Common myeloid progenitor, CD34-positive (primary cell): ENCODE data around the gene NABP1.

ENCODE experiments used
- CTCF ChIA-PET: fragments of 350-600 bp; sonication (Branson Sonifier 250); formaldehyde crosslinking; loops from one replicate; lab custom pipeline; 2021; ENCODE audit warnings: antibody characterized with exemption; lab: Charles Lee
- POLR2A ChIA-PET: fragments of 350-600 bp; sonication (Branson Sonifier 250); formaldehyde crosslinking; loops from one replicate; lab custom pipeline; 2021; ENCODE audit warnings: antibody characterized with exemption; lab: Charles Lee
- DNase-seq, 3 donors: peaks; one replicate each; pipeline versions ENCODE4 v3.0.0 to v3.0.0-alpha.2; 2013
- H3K27ac ChIP-seq, 2 experiments: 1 replicate in 1 of 2; 2 replicates in 1 of 2; pipeline ENCODE4 v1.7.0; 2013; ENCODE audit warnings: inconsistent platforms in 2 of 2, low read length in 2 of 2, mild to moderate bottlenecking in 2 of 2, low read depth in 1 of 2, moderate library complexity in 1 of 2; ENCODE audit not compliant: severe bottlenecking in 2 of 2, insufficient read depth in 1 of 2, poor library complexity in 1 of 2
- H3K27me3 ChIP-seq, 5 experiments: replicated peaks in 2 of 5; 1 replicate in 3 of 5; 2 replicates in 2 of 5; pipeline versions ENCODE4 v1.6.1 to v1.7.0; 2013; ENCODE audit warnings: low read length in 4 of 5, mild to moderate bottlenecking in 2 of 5, moderate library complexity in 2 of 5, inconsistent platforms in 1 of 5; ENCODE audit not compliant: insufficient read depth in 5 of 5, control insufficient read depth in 4 of 5
- H3K36me3 ChIP-seq, 4 experiments: 1 replicate in 2 of 4; 2 replicates in 2 of 4; pipeline versions ENCODE4 v1.6.1 to v1.7.0; 2013; ENCODE audit warnings: low read length in 3 of 4, control low read depth in 1 of 4, mild to moderate bottlenecking in 1 of 4; ENCODE audit not compliant: control insufficient read depth in 4 of 4, insufficient read depth in 4 of 4
- H3K4me1 ChIP-seq, 4 experiments: 1 replicate in 3 of 4; 2 replicates in 1 of 4; pipeline versions ENCODE4 v1.6.1 to v1.7.1; 2013; ENCODE audit warnings: low read length in 3 of 4, mild to moderate bottlenecking in 3 of 4, control low read depth in 1 of 4, inconsistent platforms in 1 of 4, moderate library complexity in 1 of 4; ENCODE audit not compliant: control insufficient read depth in 4 of 4, insufficient read depth in 4 of 4; ENCODE audit errors: control extremely low read depth in 1 of 4
- H3K4me3 ChIP-seq, 7 experiments: 1 replicate in 4 of 7; 2 replicates in 3 of 7; pipeline versions ENCODE4 v1.5.1 to v1.7.0; 2013; ENCODE audit warnings: mild to moderate bottlenecking in 7 of 7, low read length in 6 of 7, moderate library complexity in 6 of 7, inconsistent platforms in 2 of 7, low read depth in 2 of 7, control low read depth in 1 of 7; ENCODE audit not compliant: insufficient read depth in 4 of 7, control insufficient read depth in 1 of 7; ENCODE audit errors: extremely low read depth in 1 of 7
- H3K9me3 ChIP-seq, 5 experiments: 1 replicate in 4 of 5; 2 replicates in 1 of 5; pipeline versions ENCODE4 v1.6.1 to v1.7.1; 2013; ENCODE audit warnings: low read length in 4 of 5, mild to moderate bottlenecking in 2 of 5, inconsistent platforms in 1 of 5, low read depth in 1 of 5, moderate library complexity in 1 of 5; ENCODE audit not compliant: control insufficient read depth in 4 of 5, insufficient read depth in 2 of 5; ENCODE audit errors: control extremely low read depth in 1 of 5
- WGBS: methylation state at CpG from one replicate; pipeline ENCODE4 v1.1.5; 2013; ENCODE audit not compliant: insufficient coverage; 5-methylcytosine and 5-hydroxymethylcytosine counted together

NABP1 gene

GRCh38 chr2:191670076-191670475 is 7.9 kb upstream of the NABP1 start:
- Histone ChIP-seq H3K9me3 (no peaks in the 10 kb centered on the region), H3K4me1 (peaks cover 2 to 33% (median 20%) of the 10 kb centered on the region in 4 experiments), H3K4me3 (no peak overlapping the region), H3K27ac (no peak overlapping the region), H3K36me3 (no peaks in the 10 kb centered on the region), H3K27me3 (no peaks in the 10 kb centered on the region)
- no peak for DNase-seq
- CTCF ChIA-PET, result no interaction called here
- POLR2A ChIA-PET, result no interaction called here

GRCh38 chr2:191670787-191671186 is 7.1 kb upstream of the NABP1 start:
- ChIA-PET POLR2A (no interaction called here), CTCF (no interaction called here)
- DNase-seq, result no peak

GRCh38 chr2:191675807-191676721 is 1.9 kb upstream of the NABP1 start:
- Histone ChIP-seq H3K4me3 (peak overlapping the region in 5 of 7 experiments; percentile 20 to 93 (median 88)), H3K9me3 (no peaks in the 10 kb centered on the region), H3K36me3 (no peaks in the 10 kb centered on the region), H3K4me1 (peaks cover 29 to 50% (median 41%) of the 10 kb centered on the region in 4 experiments), H3K27me3 (no peaks in the 10 kb centered on the region), H3K27ac (peak overlapping the region; percentile 21 to 87)
- no CpG with 5 or more reads among the region's 3 CpGs for whole genome bisulfite sequencing
- DNase-seq, result peak; percentile 94 to 99 (median 99)
- ChIA-PET CTCF (interaction anchor here (0.8 to 2.0 kb wide), 11 partner anchors 8 to 109 kb away, joined by 3 to 10 read pairs (median 3); no protein-coding TSS in a partner anchor), POLR2A (interaction anchor here (0.6 to 0.9 kb wide), 4 partner anchors 11 to 795 kb away, joined by 3 to 4 read pairs (median 4); no protein-coding TSS in a partner anchor)

More at GRCh38 chr2:191670787-191671186, 7.1 kb upstream of the NABP1 start:
- no peaks in the 10 kb centered on the region for H3K27me3 ChIP-seq
- H3K4me1 ChIP-seq, result peaks cover 8 to 32% (median 19%) of the 10 kb centered on the region in 4 experiments
- no peaks in the 10 kb centered on the region for H3K9me3 ChIP-seq
- H3K36me3 ChIP-seq, result no peaks in the 10 kb centered on the region
- H3K27ac ChIP-seq, result no peak overlapping the region
- no peak overlapping the region for H3K4me3 ChIP-seq

DNA sequence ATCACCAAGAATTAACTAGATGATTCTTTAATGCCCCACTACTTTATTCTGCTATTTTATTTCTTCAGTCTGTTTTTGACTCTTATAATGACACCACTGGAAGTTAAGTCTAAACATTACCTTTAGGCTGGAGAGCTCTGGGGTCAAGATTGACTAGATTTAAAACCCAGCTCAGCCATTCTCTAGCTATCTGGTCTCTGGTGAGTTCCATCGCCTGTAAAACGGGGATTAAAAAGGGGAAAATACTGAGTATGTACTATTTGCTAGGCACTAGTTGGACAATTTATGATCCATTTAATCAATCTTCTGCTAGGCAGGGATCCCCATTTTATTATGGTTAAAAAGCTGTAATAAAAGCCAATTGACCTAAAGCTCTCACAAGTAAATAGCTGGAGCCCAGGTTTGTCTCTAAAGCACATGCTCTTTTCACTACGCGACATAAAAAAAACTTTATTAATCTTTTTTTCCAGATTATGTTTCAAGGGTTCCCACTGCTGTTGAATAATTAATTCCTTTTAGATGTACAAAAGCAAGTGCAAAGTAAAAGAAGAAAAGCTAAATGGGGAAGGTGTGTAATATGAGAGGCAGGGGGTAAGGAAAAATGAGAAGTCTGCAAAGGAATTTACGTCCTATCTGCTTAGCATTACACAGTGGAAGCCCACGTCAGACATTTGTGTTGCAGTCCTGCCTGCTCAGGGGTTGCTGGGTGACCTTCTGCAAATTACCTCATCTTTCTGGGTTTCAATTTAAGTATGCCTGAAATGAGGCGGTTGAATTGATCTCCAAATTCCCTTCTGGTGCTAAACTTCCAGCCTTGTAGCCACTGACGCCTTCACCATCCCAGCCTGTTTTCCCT is 918 bp upstream of the NABP1 start:
- peaks cover 29 to 58% (median 41%) of the 10 kb centered on the region in 4 experiments for H3K4me1 ChIP-seq
- H3K4me3 ChIP-seq, result peak overlapping the region; percentile 23 to 93 (median 85)
- ChIA-PET POLR2A (interaction anchor here (0.6 to 0.9 kb wide), 7 partner anchors 9 to 796 kb away, joined by 3 to 6 read pairs (median 3); no protein-coding TSS in a partner anchor), CTCF (interaction anchor here (1.0 to 2.0 kb wide), 8 partner anchors 9 to 113 kb away, joined by 3 to 10 read pairs (median 3); no protein-coding TSS in a partner anchor)
- peaks cover 0 to 8% (median 0%) of the 10 kb centered on the region in 4 experiments for H3K36me3 ChIP-seq
- WGBS, result 48% methylated on average over 8 of the region's 8 CpGs
- no peaks in the 10 kb centered on the region for H3K9me3 ChIP-seq
- peak overlapping the region; percentile 74 to 87 for H3K27ac ChIP-seq
- no peaks in the 10 kb centered on the region for H3K27me3 ChIP-seq
- peak; percentile 37 to 87 (median 84) for DNase-seq

DNA sequence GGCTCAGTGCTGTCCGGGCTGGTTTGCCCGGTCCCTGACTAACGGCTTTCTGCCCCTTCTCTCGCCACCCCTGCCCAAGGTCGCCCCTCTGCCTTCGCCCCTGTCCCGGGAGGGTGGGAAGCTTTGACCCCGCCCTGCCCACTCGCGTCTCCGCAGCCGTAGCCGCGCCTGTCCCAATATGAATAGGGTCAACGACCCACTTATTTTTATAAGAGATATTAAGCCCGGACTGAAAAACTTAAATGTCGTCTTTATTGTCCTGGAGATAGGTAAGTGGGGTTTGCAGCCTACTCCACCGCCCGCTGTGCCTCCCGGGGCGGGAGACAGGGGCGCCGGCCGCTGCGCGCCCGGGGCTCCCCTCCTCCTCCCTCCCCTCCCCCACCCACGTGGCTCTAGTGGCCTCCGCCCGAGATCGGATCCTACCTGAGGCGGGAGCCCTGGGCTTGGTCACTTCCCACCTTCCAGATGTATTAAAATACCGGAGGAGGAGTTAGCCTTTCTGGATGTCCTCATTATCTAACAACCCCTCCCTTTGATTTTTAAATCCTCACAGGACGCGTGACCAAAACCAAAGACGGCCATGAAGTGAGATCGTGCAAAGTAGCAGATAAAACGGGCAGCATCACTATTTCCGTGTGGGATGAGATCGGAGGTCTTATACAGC is 633 bp downstream of the NABP1 start:
- Histone ChIP-seq H3K9me3 (no peaks in the 10 kb centered on the region), H3K36me3 (peaks cover 0 to 24% (median 8%) of the 10 kb centered on the region in 4 experiments), H3K4me1 (peaks cover 29 to 73% (median 44%) of the 10 kb centered on the region in 4 experiments), H3K4me3 (peak overlapping the region; percentile 78 to 93 (median 87)), H3K27me3 (no peaks in the 10 kb centered on the region), H3K27ac (peak overlapping the region; percentile 79 to 90)
- 3% methylated on average over 11 of the region's 40 CpGs for WGBS
- CTCF ChIA-PET, result no interaction called here
- DNase-seq, result peak; percentile 26 to 58 (median 40)
- POLR2A ChIA-PET, result interaction anchor here (1.1 kb wide), 1 partner anchor 60 kb away, joined by 3 read pairs; no protein-coding TSS in a partner anchor

GRCh38 chr2:191679818-191680600 is 2.1 kb downstream of the NABP1 start:
- no CpG with 5 or more reads among the region's 4 CpGs for WGBS
- DNase-seq, result peak; percentile 27 to 66 (median 45)
- H3K4me3 ChIP-seq, result peak overlapping the region in 4 of 7 experiments; percentile 30 to 93 (median 89)

More at GRCh38 chr2:191679818-191680600, 2.1 kb downstream of the NABP1 start:
- H3K27me3 ChIP-seq, result no peaks in the 10 kb centered on the region
- H3K9me3 ChIP-seq, result no peaks in the 10 kb centered on the region
- CTCF ChIA-PET, result interaction anchor here (0.7 to 2.5 kb wide), 5 partner anchors 106 to 262 kb away, joined by 3 to 6 read pairs (median 3); no protein-coding TSS in a partner anchor
- peaks cover 4 to 37% (median 12%) of the 10 kb centered on the region in 4 experiments for H3K36me3 ChIP-seq
- POLR2A ChIA-PET, result interaction anchor here (0.6 kb wide), 1 partner anchor 666 kb away, joined by 3 read pairs; the partner anchor contains the start of gene STAT1
- H3K27ac ChIP-seq, result peak overlapping the region in 1 of 2 experiments; percentile 90
- peaks cover 28 to 69% (median 40%) of the 10 kb centered on the region in 4 experiments for H3K4me1 ChIP-seq
